GM12865 (cell line): ENCODE data around the gene RADX.

Source experiments
- DNase-seq: peaks from one replicate; pipeline ENCODE4 v3.0.0; 2010; ENCODE audit warnings: low read depth
- H3K4me3 ChIP-seq: 2 replicates; pipeline ENCODE4 v1.5.1; 2011; ENCODE audit warnings: mild to moderate bottlenecking, low read depth, low read length, control low read depth
- TF ChIP-seq, protein P1 (sequence below): IDR thresholded peaks from 2 replicates; pipeline ENCODE4 v1.5.1; 2011; ENCODE audit warnings: low read length, control low read depth, low read depth, inconsistent platforms; ENCODE audit not compliant: insufficient read depth; ENCODE audit errors: missing control alignments

RADX gene

DNA sequence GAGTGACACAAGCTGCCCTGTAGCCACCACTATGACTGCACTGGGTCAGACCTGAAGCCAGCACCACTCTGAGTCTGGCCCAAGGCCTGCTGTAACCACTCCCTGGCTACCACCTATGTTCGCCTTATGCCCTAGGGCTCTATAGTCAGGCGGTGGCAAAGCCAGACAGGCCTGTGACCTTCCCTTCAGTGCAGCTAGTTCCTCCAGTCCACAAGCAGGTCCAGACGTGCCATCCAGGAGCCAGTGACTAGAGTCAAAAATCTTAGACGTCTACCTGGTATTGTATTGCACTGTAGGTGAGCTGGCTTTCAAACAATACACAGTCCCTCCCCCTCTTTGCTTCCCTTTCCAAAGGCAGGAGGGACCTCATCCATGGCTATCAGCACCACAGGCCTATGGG lies 60.7 kb downstream of the RADX start:
- no peak overlapping the region for H3K4me3 ChIP-seq
- no peak for DNase-seq
- TF ChIP-seq, protein P1, sequence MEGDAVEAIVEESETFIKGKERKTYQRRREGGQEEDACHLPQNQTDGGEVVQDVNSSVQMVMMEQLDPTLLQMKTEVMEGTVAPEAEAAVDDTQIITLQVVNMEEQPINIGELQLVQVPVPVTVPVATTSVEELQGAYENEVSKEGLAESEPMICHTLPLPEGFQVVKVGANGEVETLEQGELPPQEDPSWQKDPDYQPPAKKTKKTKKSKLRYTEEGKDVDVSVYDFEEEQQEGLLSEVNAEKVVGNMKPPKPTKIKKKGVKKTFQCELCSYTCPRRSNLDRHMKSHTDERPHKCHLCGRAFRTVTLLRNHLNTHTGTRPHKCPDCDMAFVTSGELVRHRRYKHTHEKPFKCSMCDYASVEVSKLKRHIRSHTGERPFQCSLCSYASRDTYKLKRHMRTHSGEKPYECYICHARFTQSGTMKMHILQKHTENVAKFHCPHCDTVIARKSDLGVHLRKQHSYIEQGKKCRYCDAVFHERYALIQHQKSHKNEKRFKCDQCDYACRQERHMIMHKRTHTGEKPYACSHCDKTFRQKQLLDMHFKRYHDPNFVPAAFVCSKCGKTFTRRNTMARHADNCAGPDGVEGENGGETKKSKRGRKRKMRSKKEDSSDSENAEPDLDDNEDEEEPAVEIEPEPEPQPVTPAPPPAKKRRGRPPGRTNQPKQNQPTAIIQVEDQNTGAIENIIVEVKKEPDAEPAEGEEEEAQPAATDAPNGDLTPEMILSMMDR: no peak

DNA sequence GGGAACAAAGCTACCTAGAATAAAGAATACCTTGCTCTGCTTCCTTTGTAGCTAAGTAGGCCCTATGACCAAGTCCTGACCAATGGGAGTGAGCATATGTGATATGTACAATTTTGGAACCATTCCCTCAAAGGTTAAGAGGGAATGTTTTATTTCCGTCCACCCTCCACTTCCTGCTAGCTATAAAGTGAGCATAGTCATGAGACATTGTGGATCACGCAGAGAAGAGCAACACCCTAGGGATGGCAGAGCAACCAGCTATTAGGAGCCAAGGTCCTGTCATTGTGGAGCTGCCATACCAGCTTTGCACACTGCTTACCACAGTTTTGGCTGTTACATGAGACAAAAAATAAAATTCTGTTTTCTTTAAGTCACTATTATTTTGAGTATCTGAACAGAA lies 68.9 kb downstream of the RADX start:
- no peak overlapping the region for H3K4me3 ChIP-seq
- TF ChIP-seq, protein P1: no peak
- no peak for DNase-seq

DNA sequence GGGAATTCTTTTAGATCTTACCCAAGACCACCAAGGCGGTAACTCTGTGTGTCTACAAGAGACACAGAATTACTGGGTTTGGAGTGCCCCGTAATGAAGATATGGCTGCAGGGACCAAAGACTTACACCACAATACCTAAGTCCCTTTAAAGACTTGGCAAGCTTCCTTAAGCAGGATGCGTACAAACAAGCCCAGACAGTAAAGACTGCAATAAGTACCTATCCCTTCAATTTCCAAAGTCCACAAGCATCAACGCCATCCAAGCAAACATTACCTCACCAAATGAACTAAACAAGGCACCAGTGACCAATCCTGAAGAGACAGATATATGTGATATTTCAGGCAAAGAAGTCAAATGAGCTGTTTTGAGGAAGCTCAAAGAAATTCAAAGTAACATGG lies 72.4 kb downstream of the RADX start:
- TF ChIP-seq, protein P1: no peak
- no peak for DNase-seq

DNA sequence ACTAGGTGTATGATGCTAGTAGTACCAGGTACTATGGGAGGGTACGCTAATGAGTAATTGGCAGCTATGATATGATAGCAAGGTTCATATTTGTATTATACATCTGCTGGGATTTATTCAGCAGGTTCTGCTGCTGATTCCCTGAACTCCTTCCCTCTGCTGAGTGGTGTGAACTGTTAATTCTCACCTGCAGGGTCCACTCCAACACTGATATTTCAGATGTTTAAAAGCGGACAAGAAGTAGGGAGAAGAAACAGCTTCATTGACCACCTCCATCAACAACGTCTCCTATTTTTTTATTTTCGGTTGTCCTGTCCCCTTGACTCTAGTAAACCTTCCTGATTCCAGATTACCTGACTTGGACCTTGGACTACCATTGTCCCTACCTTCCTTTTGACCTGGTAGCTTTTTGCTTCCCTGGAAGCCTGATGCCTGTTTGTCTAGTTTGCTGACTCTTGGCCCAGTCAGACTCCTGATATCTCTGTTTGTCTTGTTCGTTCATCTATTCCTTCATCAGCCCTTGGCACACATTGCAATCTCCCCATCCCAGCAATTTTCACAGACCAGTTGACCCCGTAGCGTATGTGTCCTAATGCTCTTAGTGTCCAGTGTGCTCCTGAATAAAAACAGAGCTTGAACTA lies 80.8 kb downstream of the RADX start:
- H3K4me3 ChIP-seq: no peak overlapping the region
- TF ChIP-seq, protein P1: no peak
- no peak for DNase-seq

More for the DNA sequence above, 72.4 kb downstream of the RADX start:
- no peak overlapping the region for H3K4me3 ChIP-seq

DNA sequence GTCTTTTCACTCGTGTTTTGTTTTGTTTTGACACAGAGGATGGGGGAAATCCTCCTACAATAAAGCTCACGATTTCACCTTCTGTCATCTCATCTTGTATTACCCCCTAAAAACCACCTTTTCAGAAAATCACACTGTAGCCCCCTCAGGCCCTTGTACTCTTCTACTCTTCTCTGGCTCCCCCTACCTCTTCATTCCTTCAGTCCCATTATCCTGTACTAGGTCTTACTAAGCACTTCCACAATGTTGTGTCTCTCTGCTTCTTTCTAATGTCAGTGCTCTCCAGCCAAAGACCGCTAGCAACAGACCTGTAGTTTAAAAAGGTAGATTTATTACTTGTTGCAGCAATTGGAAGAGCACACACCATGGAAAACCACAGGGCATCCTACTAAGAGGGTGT lies 84.7 kb downstream of the RADX start:
- TF ChIP-seq, protein P1: no peak
- no peak for DNase-seq
- no peak overlapping the region for H3K4me3 ChIP-seq

DNA sequence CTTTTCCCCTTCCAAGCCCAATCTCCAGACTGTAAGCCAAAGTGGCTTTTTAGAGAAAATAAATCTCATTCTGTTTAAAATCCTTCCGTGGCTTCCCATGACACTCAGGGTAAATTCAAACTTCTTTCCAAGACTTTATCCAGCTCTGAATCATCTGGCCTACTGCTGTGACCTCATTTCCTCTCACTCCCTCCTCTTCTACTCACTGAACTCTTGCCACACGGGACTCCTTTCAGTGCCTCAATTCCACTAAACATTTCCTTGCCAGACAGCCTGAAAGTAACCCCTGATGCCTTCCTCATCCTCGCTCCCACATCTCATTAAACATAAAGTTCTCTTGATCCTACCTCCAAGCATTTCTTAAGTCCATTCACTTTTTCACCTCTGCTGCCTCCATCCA lies 86.9 kb downstream of the RADX start:
- no peak overlapping the region for H3K4me3 ChIP-seq
- no peak for DNase-seq
- TF ChIP-seq, protein P1: no peak

DNA sequence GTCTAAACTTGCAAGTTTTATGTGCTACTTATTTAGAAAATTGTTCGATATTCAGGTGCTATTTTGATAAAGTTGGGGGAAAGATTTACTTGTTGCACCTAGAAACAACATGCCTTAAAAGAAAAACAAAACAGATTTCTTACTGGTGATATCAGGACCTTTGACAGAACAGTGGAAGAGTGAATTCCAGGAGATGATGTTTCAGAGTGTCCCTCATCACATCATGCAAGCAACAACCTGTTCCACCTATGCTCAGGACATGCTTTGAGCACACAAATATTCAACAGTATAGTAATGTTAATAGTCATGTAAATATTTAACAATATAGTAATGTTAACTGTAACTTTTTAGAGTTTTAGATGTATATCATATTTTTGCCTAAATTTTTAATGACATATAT lies 90.9 kb downstream of the RADX start:
- TF ChIP-seq, protein P1: no peak
- DNase-seq: no peak
- no peak overlapping the region for H3K4me3 ChIP-seq
